H9 (cell line): Measurements from ENCODE around the gene CHN2. TPM values are rescaled to one million over a fixed set of nuclear protein-coding genes. Genes with fewer than 3 reads are reported as not detected.

Source experiments
- DNase-seq: peaks from one replicate; pipeline ENCODE4 v3.0.0-alpha.2; 2017
- H2AFZ ChIP-seq: one replicate; pipeline ENCODE4 v1.6.1; 2013; ENCODE audit warnings: mild to moderate bottlenecking, low read length, control low read depth, moderate library complexity
- H2AK5ac ChIP-seq: 2 replicates; pipeline ENCODE4 v1.6.1; 2013; ENCODE audit warnings: low read length, control low read depth, mixed read lengths; ENCODE audit not compliant: insufficient read length
- H2BK120ac ChIP-seq: one replicate; pipeline ENCODE4 v1.6.1; 2013; ENCODE audit warnings: low read depth, mild to moderate bottlenecking, low read length, control low read depth, inconsistent platforms; ENCODE audit not compliant: poor library complexity, severe bottlenecking
- H2BK12ac ChIP-seq: 2 replicates; pipeline ENCODE4 v1.6.1; 2013; ENCODE audit warnings: low read length, control low read depth, mixed read lengths, low read depth; ENCODE audit not compliant: insufficient read length
- H2BK15ac ChIP-seq: 2 replicates; pipeline ENCODE4 v1.6.1; 2013; ENCODE audit warnings: low read depth, low read length, control low read depth
- H2BK20ac ChIP-seq: one replicate; pipeline ENCODE4 v1.6.1; 2013; ENCODE audit warnings: low read depth, mild to moderate bottlenecking, low read length, control low read depth, inconsistent platforms; ENCODE audit not compliant: poor library complexity, severe bottlenecking
- H2BK5ac ChIP-seq: 2 replicates; pipeline ENCODE4 v1.6.1; 2013; ENCODE audit warnings: low read length, control low read depth, mixed read lengths; ENCODE audit not compliant: insufficient read length
- H3K14ac ChIP-seq: 2 replicates; pipeline ENCODE4 v1.6.1; 2013; ENCODE audit warnings: low read length, control low read depth; ENCODE audit not compliant: insufficient read depth
- H3K18ac ChIP-seq: 2 replicates; pipeline ENCODE4 v1.6.1; 2013; ENCODE audit warnings: low read depth, mild to moderate bottlenecking, mixed read lengths, low read length, control low read depth; ENCODE audit not compliant: insufficient read length
- H3K23ac ChIP-seq: 2 replicates; pipeline ENCODE4 v1.6.1; 2013; ENCODE audit warnings: low read length, control low read depth, mixed read lengths, low read depth; ENCODE audit not compliant: insufficient read length
- H3K23me2 ChIP-seq: 2 replicates; pipeline ENCODE4 v1.6.1; 2013; ENCODE audit warnings: low read depth, mild to moderate bottlenecking, mixed read lengths, low read length, control low read depth; ENCODE audit not compliant: insufficient read length, poor library complexity, severe bottlenecking
- H3K27ac ChIP-seq: 2 replicates; pipeline ENCODE4 v1.5.1; 2013; ENCODE audit warnings: low read length, control low read depth, mixed read lengths, low read depth; ENCODE audit not compliant: insufficient read length
- H3K27me3 ChIP-seq: 2 replicates; pipeline ENCODE4 v1.6.1; 2013; ENCODE audit warnings: low read length, control low read depth, inconsistent platforms; ENCODE audit not compliant: insufficient read depth
- H3K4ac ChIP-seq: 2 replicates; pipeline ENCODE4 v1.6.1; 2013; ENCODE audit warnings: low read depth, mild to moderate bottlenecking, control low read depth, inconsistent platforms, low read length, moderate library complexity
- H3K4me1 ChIP-seq: 2 replicates; pipeline ENCODE4 v1.6.1; 2013; ENCODE audit warnings: low read length, control low read depth, inconsistent platforms; ENCODE audit not compliant: insufficient read depth
- H3K4me2 ChIP-seq: 2 replicates; pipeline ENCODE4 v1.6.1; 2013; ENCODE audit warnings: low read length, control low read depth, mixed read lengths; ENCODE audit not compliant: insufficient read length, insufficient read depth
- H3K56ac ChIP-seq: 2 replicates; pipeline ENCODE4 v1.6.1; 2013; ENCODE audit warnings: low read depth, mild to moderate bottlenecking, mixed read lengths, low read length, control low read depth; ENCODE audit not compliant: insufficient read length
- H3K79me1 ChIP-seq: 2 replicates; pipeline ENCODE4 v1.6.1; 2013; ENCODE audit warnings: low read depth, mild to moderate bottlenecking, moderate library complexity, low read length, control low read depth, inconsistent platforms; ENCODE audit not compliant: insufficient read depth, poor library complexity, severe bottlenecking
- H3K79me2 ChIP-seq: 2 replicates; pipeline ENCODE4 v1.6.1; 2013; ENCODE audit warnings: low read length, control low read depth, inconsistent platforms; ENCODE audit not compliant: insufficient read depth
- H3K9ac ChIP-seq: 2 replicates; pipeline ENCODE4 v1.6.1; 2013; ENCODE audit warnings: low read length, control low read depth, mixed read lengths; ENCODE audit not compliant: insufficient read length; ENCODE audit errors: extremely low read depth
- H3K9me3 ChIP-seq: one replicate; pipeline ENCODE4 v1.6.1; 2013; ENCODE audit warnings: low read depth, low read length, inconsistent platforms; ENCODE audit not compliant: control insufficient read depth
- H3T11ph ChIP-seq: one replicate; pipeline ENCODE4 v1.6.1; 2013; ENCODE audit warnings: mild to moderate bottlenecking, low read length, control low read depth, inconsistent platforms
- H4K20me1 ChIP-seq: one replicate; pipeline ENCODE4 v1.6.1; 2013; ENCODE audit not compliant: control insufficient read depth, insufficient read length, insufficient read depth
- H4K5ac ChIP-seq: 2 replicates; pipeline ENCODE4 v1.6.1; 2013; ENCODE audit warnings: low read depth, mild to moderate bottlenecking, mixed read lengths, low read length, control low read depth; ENCODE audit not compliant: insufficient read length
- H4K8ac ChIP-seq: replicated peaks from 2 replicates; pipeline ENCODE4 v1.6.1; 2013; ENCODE audit warnings: low read length, control low read depth, mixed read lengths, low read depth; ENCODE audit not compliant: insufficient read length
- H4K91ac ChIP-seq: 2 replicates; pipeline ENCODE4 v1.6.1; 2013; ENCODE audit warnings: low read depth, mild to moderate bottlenecking, moderate library complexity, mixed read lengths, low read length, control low read depth; ENCODE audit not compliant: insufficient read length
- H3K27ac Mint-ChIP-seq, 3 experiments: 2 replicates in 2 of 3; 3 replicates in 1 of 3; pipeline ENCODE4 v1.8.0; 2020 to 2021; ENCODE audit warnings: mixed read lengths in 3 of 3, mild to moderate bottlenecking in 1 of 3, moderate library complexity in 1 of 3
- H3K27me3 Mint-ChIP-seq: 2 replicates; pipeline ENCODE4 v1.8.0; 2021; ENCODE audit warnings: low read depth, mild to moderate bottlenecking, moderate library complexity, mixed read lengths
- H3K36me3 Mint-ChIP-seq, 3 experiments: 2 replicates in 2 of 3; 3 replicates in 1 of 3; pipeline ENCODE4 v1.8.0; 2020 to 2021; ENCODE audit warnings: low read depth in 3 of 3, mixed read lengths in 3 of 3; ENCODE audit not compliant: insufficient read depth in 1 of 3
- H3K4me1 Mint-ChIP-seq, 2 experiments: 2 replicates each; pipeline ENCODE4 v1.8.0; 2020; ENCODE audit warnings: mixed read lengths in 2 of 2
- H3K4me3 Mint-ChIP-seq, 2 experiments: 2 replicates in 1 of 2; 3 replicates in 1 of 2; pipeline ENCODE4 v1.8.0; 2020 to 2021; ENCODE audit warnings: mild to moderate bottlenecking in 2 of 2, mixed read lengths in 2 of 2, moderate library complexity in 1 of 2
- H3K9me3 Mint-ChIP-seq, 2 experiments: 2 replicates in 1 of 2; 3 replicates in 1 of 2; pipeline ENCODE4 v1.8.0; 2020; ENCODE audit warnings: mild to moderate bottlenecking in 2 of 2, mixed read lengths in 2 of 2, moderate library complexity in 1 of 2
- WGBS: extraction: QIAGEN DNeasy Blood & Tissue Kit; methylation state at CpG from one replicate; pipeline ENCODE4 v1.1.7; 2013; ENCODE audit warnings: missing lambda C conversion rate, low lambda C conversion rate, mixed read lengths; ENCODE audit not compliant: insufficient read length; ENCODE audit errors: extremely low coverage; 5-methylcytosine and 5-hydroxymethylcytosine counted together
- total RNA-seq: library from RNA; stranded (reverse); gene quantifications from 2 replicates; pipeline ENCODE4 v1.2.1, GENCODE V29; 2021
- TF ChIP-seq, protein P1 (sequence below): fragments of 200-600 bp; sonication (generic); conservative IDR thresholded peaks from 3 replicates; pipeline ENCODE4 v1.8.0; 2021; ENCODE audit warnings: antibody characterized with exemption, mild to moderate bottlenecking

The CHN2 gene
- total RNA-seq, 1 experiment from 2014 or later: 3.3 TPM

DNA sequence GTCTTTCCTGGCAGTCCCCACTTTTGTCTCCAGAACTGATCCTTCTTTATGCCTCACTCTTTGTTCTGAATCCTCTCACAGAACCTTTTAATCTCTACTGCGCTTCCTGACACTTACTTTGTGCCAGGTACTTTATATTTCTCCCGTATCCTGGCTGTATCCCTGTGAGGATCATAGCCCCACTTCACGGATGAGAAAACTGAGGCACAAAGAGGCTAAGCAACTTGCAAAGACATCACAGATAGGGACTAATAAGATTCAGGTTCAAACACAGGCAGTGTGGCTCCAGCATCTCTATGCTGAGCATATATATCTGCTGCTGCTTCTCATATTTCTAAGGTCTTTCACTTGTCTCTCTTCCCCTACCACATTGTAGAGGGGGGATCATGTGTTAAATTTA, 116.7 kb downstream of the CHN2 start:
- no peak overlapping the region for H2AFZ ChIP-seq
- H3K56ac ChIP-seq: no peak overlapping the region
- H3K27me3 ChIP-seq: no peaks in the 10 kb centered on the region
- Mint-ChIP-seq H3K27ac (no peak overlapping the region; a peak in 1 of 7 replicates), H3K9me3 (peaks cover 4 to 8% of the 10 kb centered on the region in 2 experiments; a peak in 3 of 5 replicates), H3K4me3 (no peak overlapping the region), H3K27me3 (peaks cover 1% of the 10 kb centered on the region), H3K4me1 (peaks cover 32 to 33% of the 10 kb centered on the region in 2 experiments), H3K36me3 (peaks cover 0 to 2% (median 0%) of the 10 kb centered on the region in 3 experiments; a peak in 2 of 7 replicates)
- H2BK5ac ChIP-seq: no peak overlapping the region
- no CpG with 5 or more reads among the region's 3 CpGs for WGBS
- TF ChIP-seq, protein P1, sequence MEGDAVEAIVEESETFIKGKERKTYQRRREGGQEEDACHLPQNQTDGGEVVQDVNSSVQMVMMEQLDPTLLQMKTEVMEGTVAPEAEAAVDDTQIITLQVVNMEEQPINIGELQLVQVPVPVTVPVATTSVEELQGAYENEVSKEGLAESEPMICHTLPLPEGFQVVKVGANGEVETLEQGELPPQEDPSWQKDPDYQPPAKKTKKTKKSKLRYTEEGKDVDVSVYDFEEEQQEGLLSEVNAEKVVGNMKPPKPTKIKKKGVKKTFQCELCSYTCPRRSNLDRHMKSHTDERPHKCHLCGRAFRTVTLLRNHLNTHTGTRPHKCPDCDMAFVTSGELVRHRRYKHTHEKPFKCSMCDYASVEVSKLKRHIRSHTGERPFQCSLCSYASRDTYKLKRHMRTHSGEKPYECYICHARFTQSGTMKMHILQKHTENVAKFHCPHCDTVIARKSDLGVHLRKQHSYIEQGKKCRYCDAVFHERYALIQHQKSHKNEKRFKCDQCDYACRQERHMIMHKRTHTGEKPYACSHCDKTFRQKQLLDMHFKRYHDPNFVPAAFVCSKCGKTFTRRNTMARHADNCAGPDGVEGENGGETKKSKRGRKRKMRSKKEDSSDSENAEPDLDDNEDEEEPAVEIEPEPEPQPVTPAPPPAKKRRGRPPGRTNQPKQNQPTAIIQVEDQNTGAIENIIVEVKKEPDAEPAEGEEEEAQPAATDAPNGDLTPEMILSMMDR: no peak
- no peaks in the 10 kb centered on the region for H4K20me1 ChIP-seq
- H2BK15ac ChIP-seq: no peak overlapping the region
- H3K23me2 ChIP-seq: no peaks in the 10 kb centered on the region
- H3K9me3 ChIP-seq: no peaks in the 10 kb centered on the region
- H3K18ac ChIP-seq: no peak overlapping the region
- H3K14ac ChIP-seq: no peak overlapping the region
- no peak overlapping the region for H2BK120ac ChIP-seq
- no peak overlapping the region for H3K4ac ChIP-seq
- no peak overlapping the region for H4K8ac ChIP-seq
- H2BK20ac ChIP-seq: no peak overlapping the region
- H2BK12ac ChIP-seq: no peak overlapping the region
- no peak overlapping the region for H3K4me2 ChIP-seq
- H3K79me2 ChIP-seq: no peaks in the 10 kb centered on the region
- no peak overlapping the region for H3T11ph ChIP-seq
- no peak overlapping the region for H2AK5ac ChIP-seq
- H4K5ac ChIP-seq: no peak overlapping the region
- peaks cover 7% of the 10 kb centered on the region for H3K4me1 ChIP-seq
- H4K91ac ChIP-seq: no peak overlapping the region
- DNase-seq: no peak
- H3K23ac ChIP-seq: no peak overlapping the region
- no peaks in the 10 kb centered on the region for H3K79me1 ChIP-seq
- H3K27ac ChIP-seq: no peak overlapping the region
- H3K9ac ChIP-seq: no peak overlapping the region
